HepG2 (cell line): ENCODE results near the gene CCDC154. TPM values are rescaled to one million over a fixed set of nuclear protein-coding genes. Genes with fewer than 3 reads are reported as not detected.

Experiments
- ATAC-seq: fragments of 200-7000 bp; cut with Tn5 transposase; 3 replicates; pipeline ENCODE4 v1.9.1; 2020; ENCODE audit warnings: mild to moderate bottlenecking, moderate library complexity
- BruUV-seq: library from RNA; stranded (reverse); fragments of 400-500 nt; replicated peaks from 2 replicates; lab custom pipeline; 2021; lab: Mats Ljungman, UMichigan
- CTCF ChIA-PET: fragments of 300-600 bp; formaldehyde crosslinking; extraction: SDS; loops from one replicate; lab custom pipeline; 2021; ENCODE audit warnings: low total read pairs, inconsistent platforms, low intra/inter-chr PET ratio; lab: Yijun Ruan, JAX
- POLR2A ChIA-PET: fragments of 350-600 bp; sonication (Branson Sonifier 250); formaldehyde crosslinking; loops from one replicate; lab custom pipeline; 2020; ENCODE audit warnings: antibody characterized with exemption, inconsistent platforms; lab: Yijun Ruan, JAX
- DNase-seq: peaks from one replicate; pipeline ENCODE4 v3.0.0-alpha.2; 2015; ENCODE audit warnings: low spot score
- FAIRE-seq: peaks from 3 replicates; lab custom pipeline; 2011; peaks lifted over from hg19 to GRCh38; lab: Jason Lieb, UNC
- H2AFZ ChIP-seq: one replicate; pipeline ENCODE4 v1.6.1; 2011; ENCODE audit warnings: low read length, inconsistent platforms
- H3K27ac ChIP-seq: fragments of 300-600 bp; 3 replicates; pipeline ENCODE4 v1.8.0; 2011; ENCODE audit warnings: mixed run types, mild to moderate bottlenecking, mixed read lengths, low read length, inconsistent platforms; ENCODE audit not compliant: insufficient read depth; ENCODE audit errors: extremely low read length
- H3K27me3 ChIP-seq, 2 experiments: fragments of 200-600 bp in 1 of 2; 2 replicates in 1 of 2; 3 replicates in 1 of 2; pipeline versions ENCODE4 v1.6.0 to v1.8.0; 2011; ENCODE audit warnings: low read length in 2 of 2, mild to moderate bottlenecking in 2 of 2, moderate library complexity in 2 of 2, inconsistent platforms in 1 of 2; ENCODE audit not compliant: insufficient read depth in 2 of 2, control insufficient read depth in 1 of 2
- H3K36me3 ChIP-seq, 2 experiments: fragments of 200-600 bp in 1 of 2; replicated peaks in 1 of 2; 2 replicates in 1 of 2; 3 replicates in 1 of 2; pipeline versions ENCODE4 v1.5.1 to v1.8.0; 2011; ENCODE audit warnings: low read length in 2 of 2, inconsistent platforms in 1 of 2; ENCODE audit not compliant: insufficient read depth in 2 of 2, control insufficient read depth in 1 of 2
- H3K4me1 ChIP-seq: 2 replicates; pipeline ENCODE4 v1.5.1; 2012; ENCODE audit warnings: low read length, inconsistent platforms; ENCODE audit not compliant: insufficient read depth
- H3K4me2 ChIP-seq: 2 replicates; pipeline ENCODE4 v1.6.0; 2011; ENCODE audit warnings: low read depth, low read length, inconsistent platforms
- H3K4me3 ChIP-seq, 3 experiments: fragments of 200-600 bp in 1 of 3; sonication (generic), shearing (Covaris generic) in 1 of 3; replicated peaks in 1 of 3; 2 replicates each; pipeline ENCODE4 v1.5.1; 2011 to 2016; ENCODE audit warnings: low read length in 3 of 3, inconsistent platforms in 2 of 3, low read depth in 2 of 3, mild to moderate bottlenecking in 2 of 3, control low read depth in 1 of 3, mixed read lengths in 1 of 3; ENCODE audit not compliant: insufficient read depth in 1 of 3
- H3K79me2 ChIP-seq: one replicate; pipeline ENCODE4 v1.6.1; 2011; ENCODE audit warnings: low read length, inconsistent platforms; ENCODE audit not compliant: insufficient read depth
- H3K9ac ChIP-seq: 2 replicates; pipeline ENCODE4 v1.6.0; 2011; ENCODE audit warnings: mild to moderate bottlenecking, low read depth, low read length, inconsistent platforms; ENCODE audit not compliant: insufficient read depth
- H3K9me3 ChIP-seq: 2 replicates; pipeline ENCODE4 v1.5.1; 2012; ENCODE audit warnings: mild to moderate bottlenecking, low read length
- H4K20me1 ChIP-seq: 2 replicates; pipeline ENCODE4 v1.6.0; 2011; ENCODE audit warnings: inconsistent platforms, mild to moderate bottlenecking, low read length, moderate library complexity; ENCODE audit not compliant: insufficient read depth
- AKAP8 ChIP-seq: sonication (generic); formaldehyde crosslinking; IDR thresholded peaks from 2 replicates; pipeline ENCODE4 v1.5.1; 2020; ENCODE audit warnings: mild to moderate bottlenecking, missing genetic modification reagents
- GATA4 ChIP-seq: sonication (generic); IDR thresholded peaks from 2 replicates; pipeline ENCODE4 v1.6.1; 2016; ENCODE audit warnings: antibody characterized with exemption, low read depth, borderline replicate concordance
- KLF9 ChIP-seq: IDR thresholded peaks from 2 replicates; pipeline ENCODE4 v1.6.1; 2016; ENCODE audit warnings: low read depth
- MYC ChIP-seq: sonication (generic); formaldehyde crosslinking; IDR thresholded peaks from 2 replicates; pipeline ENCODE4 v1.9.0; 2021; ENCODE audit warnings: missing genetic modification reagents, borderline replicate concordance
- SMC3 ChIP-seq: IDR thresholded peaks from 2 replicates; pipeline ENCODE4 v1.6.1; 2011; ENCODE audit warnings: low read length, improper control_type of control experiment
- SNAPC2 ChIP-seq: sonication (generic); formaldehyde crosslinking; IDR thresholded peaks from 2 replicates; pipeline ENCODE4 v1.8.1; 2022; ENCODE audit warnings: mild to moderate bottlenecking, missing genetic modification reagents
- SP1 ChIP-seq, 2 experiments: fragments of 450-650 bp in 1 of 2; sonication (generic) in 1 of 2; formaldehyde crosslinking in 1 of 2; IDR thresholded peaks; 2 replicates each; pipeline versions ENCODE4 v1.4.0 to v1.6.1; 2016 to 2020; ENCODE audit warnings: missing genetic modification reagents in 1 of 2
- TEAD2 ChIP-seq: sonication (generic); formaldehyde crosslinking; IDR thresholded peaks from 2 replicates; pipeline ENCODE4 v1.9.0; 2021; ENCODE audit warnings: missing genetic modification reagents
- ZHX1 ChIP-seq: sonication (generic); formaldehyde crosslinking; IDR thresholded peaks from 2 replicates; pipeline ENCODE4 v1.8.1; 2022; ENCODE audit warnings: low read depth, mild to moderate bottlenecking, missing genetic modification reagents
- ZKSCAN1 ChIP-seq: fragments of 150-350 bp; IDR thresholded peaks from 2 replicates; pipeline ENCODE4 v1.6.1; 2014; ENCODE audit warnings: low read length
- ZNF34 ChIP-seq: sonication (generic); formaldehyde crosslinking; IDR thresholded peaks from 2 replicates; pipeline ENCODE4 v1.4.0; 2020; ENCODE audit warnings: mild to moderate bottlenecking, missing genetic modification reagents, borderline replicate concordance
- ZNF710 ChIP-seq: sonication (generic); formaldehyde crosslinking; IDR thresholded peaks from 2 replicates; pipeline ENCODE4 v1.5.0; 2020; ENCODE audit warnings: mild to moderate bottlenecking, missing genetic modification reagents, borderline replicate concordance
- WGBS: methylation state at CpG from one replicate; pipeline ENCODE4 v1.1.6; 2017; ENCODE audit warnings: low lambda C conversion rate; 5-methylcytosine and 5-hydroxymethylcytosine counted together
- in situ Hi-C: cut with HindIII; loops from 2 replicates; pipeline ENCODE4 v1.10.0; 2017; ENCODE audit warnings: low pct_unique_long_range_greater_than_20kb; ENCODE audit not compliant: extremely low pct_ligation_motif_present
- intact Hi-C: fragments of 100-400 bp; cut with micrococcal nuclease; formaldehyde crosslinking; loops from one replicate; pipeline ENCODE4 v1.10.0; 2022; ENCODE audit not compliant: unreplicated experiment
- polyA plus RNA-seq, 8 experiments: library from polyadenylated mRNA; depleted of rRNA in 3 of 8; stranded (reverse) in 7 of 8; unstranded in 1 of 8; fragments of >200 nt; fragmentation: Illumina TruSeq in 4 of 8; extraction: Trizol in 4 of 8; gene quantifications; 2 replicates each; pipeline versions ENCODE4 v1.2.1 to v1.2.3, GENCODE V29; 2011 to 2016; ENCODE audit warnings: low read depth in 4 of 8, missing spikeins in 1 of 8, mixed read lengths in 1 of 8; ENCODE audit not compliant: insufficient read depth in 1 of 8
- total RNA-seq, 5 experiments: library from RNA; depleted of rRNA; stranded (reverse); fragments of >200 nt; fragmentation: Illumina TruSeq; extraction: Trizol; gene quantifications; 2 replicates each; pipeline ENCODE4 v1.2.3, GENCODE V29; 2016; ENCODE audit warnings: low read depth in 1 of 5
- TF ChIP-seq, protein P1 (sequence below): IDR thresholded peaks from 2 replicates; pipeline ENCODE4 v1.6.1; 2012; ENCODE audit warnings: inconsistent platforms
- TF ChIP-seq, protein P2 (sequence below): sonication (generic); formaldehyde crosslinking; IDR thresholded peaks from 2 replicates; pipeline ENCODE4 v1.4.0; 2020; ENCODE audit warnings: missing genetic modification reagents

CCDC154 gene
- total and polyA plus RNA-seq, 2 of the 13 experiments (the other 11 are each of a cell fraction or from before 2014, with no cell fraction given): 0.92 to 1.5 TPM

DNA sequence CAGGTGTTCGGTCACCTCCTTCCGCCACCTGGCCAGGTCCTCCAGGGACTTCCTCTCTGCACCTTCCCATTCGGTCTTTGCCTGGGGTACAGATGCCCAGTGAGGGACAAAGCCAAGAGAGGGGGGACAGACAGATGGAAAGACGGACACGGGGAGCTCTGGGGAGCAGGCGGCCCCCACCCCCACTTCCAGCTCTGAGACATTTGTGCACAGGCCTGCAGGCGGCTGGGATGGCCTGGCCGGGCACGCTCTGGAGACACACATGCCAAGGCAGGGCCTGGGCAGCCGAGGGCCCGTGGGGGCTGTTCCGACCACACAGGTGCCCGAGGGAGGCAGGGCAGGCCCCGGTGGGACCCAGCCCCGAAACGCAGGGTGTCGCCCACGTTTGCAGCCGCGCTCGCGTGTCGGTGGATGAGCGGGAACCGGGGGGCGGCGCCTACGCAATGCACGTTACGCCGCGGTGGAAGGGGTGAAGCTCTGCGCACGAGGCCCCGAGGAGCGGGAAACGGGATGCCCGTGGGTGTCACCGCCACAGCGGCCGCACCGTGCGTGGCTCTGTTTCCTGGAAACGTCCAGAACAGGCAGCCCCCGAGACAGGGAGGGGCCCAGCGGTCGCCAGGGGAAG, 7.5 kb downstream of the CCDC154 start:
- Histone ChIP-seq H3K27ac (no peak overlapping the region), H3K79me2 (no peaks in the 10 kb centered on the region), H3K9me3 (no peaks in the 10 kb centered on the region), H2AFZ (no peak overlapping the region), H3K27me3 (peaks cover 7 to 32% of the 10 kb centered on the region in 2 experiments; a peak in 4 of 5 replicates), H4K20me1 (no peaks in the 10 kb centered on the region), H3K4me2 (peak overlapping the region; percentile 84), H3K4me3 (peak overlapping the region in 1 of 3 experiments; percentile 78; a peak in 2 of 6 replicates), H3K9ac (peak overlapping the region; percentile 79; the same call in 1 of the 2 replicates), H3K4me1 (peaks cover 65% of the 10 kb centered on the region), H3K36me3 (no peaks in the 10 kb centered on the region)
- no TSS peak for BruUV-seq
- peak; percentile 2; the same call in 2 of the 3 replicates for ATAC-seq
- ChIA-PET CTCF (interaction anchor here (1.4 kb wide), 1 partner anchor 73 kb away, joined by 6 read pairs; no protein-coding TSS in a partner anchor), POLR2A (interaction anchor here (2.2 to 2.6 kb wide), 2 partner anchors 16 kb away, joined by 14 to 19 read pairs; partner anchors contain the start of gene UQCC4)
- intact Hi-C loops (no loop called here), in situ Hi-C loops (no loop called here)
- FAIRE-seq: no peak
- no peak for DNase-seq
- WGBS: 90% methylated on average over 43 of the region's 47 CpGs
- no peak for TF ChIP-seq KLF9
- TF ChIP-seq ZNF34 (CRISPR knock-in tag): no peak
- TF ChIP-seq, protein P1, sequence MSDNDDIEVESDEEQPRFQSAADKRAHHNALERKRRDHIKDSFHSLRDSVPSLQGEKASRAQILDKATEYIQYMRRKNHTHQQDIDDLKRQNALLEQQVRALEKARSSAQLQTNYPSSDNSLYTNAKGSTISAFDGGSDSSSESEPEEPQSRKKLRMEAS: 0 out of 2 replicates have a peak, but pooled peaks have one; percentile 3
- no peak for TF ChIP-seq SNAPC2 (CRISPR knock-in tag)
- TF ChIP-seq SMC3: no peak
- peak; percentile 18; the same call in 1 of the 2 replicates for TF ChIP-seq MYC
- no peak for TF ChIP-seq SP1 (IDR thresholded peaks at IDR 0.05)
- no peak for TF ChIP-seq SP1 (CRISPR knock-in tag; IDR thresholded peaks at IDR 0.05)
- 0 out of 2 replicates have a peak, but pooled peaks have one; percentile 16 for TF ChIP-seq ZHX1 (CRISPR knock-in tag)
- no peak for TF ChIP-seq ZNF710 (CRISPR knock-in tag)
- no peak for TF ChIP-seq TEAD2 (CRISPR knock-in tag)
- no peak for TF ChIP-seq GATA4
- no peak for TF ChIP-seq ZKSCAN1
- TF ChIP-seq AKAP8 (CRISPR knock-in tag): no peak
- TF ChIP-seq, protein P2, sequence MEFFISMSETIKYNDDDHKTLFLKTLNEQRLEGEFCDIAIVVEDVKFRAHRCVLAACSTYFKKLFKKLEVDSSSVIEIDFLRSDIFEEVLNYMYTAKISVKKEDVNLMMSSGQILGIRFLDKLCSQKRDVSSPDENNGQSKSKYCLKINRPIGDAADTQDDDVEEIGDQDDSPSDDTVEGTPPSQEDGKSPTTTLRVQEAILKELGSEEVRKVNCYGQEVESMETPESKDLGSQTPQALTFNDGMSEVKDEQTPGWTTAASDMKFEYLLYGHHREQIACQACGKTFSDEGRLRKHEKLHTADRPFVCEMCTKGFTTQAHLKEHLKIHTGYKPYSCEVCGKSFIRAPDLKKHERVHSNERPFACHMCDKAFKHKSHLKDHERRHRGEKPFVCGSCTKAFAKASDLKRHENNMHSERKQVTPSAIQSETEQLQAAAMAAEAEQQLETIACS (CRISPR knock-in tag): no peak
